ENCODE results near the gene DHRS9.

DHRS9 gene

GRCh38 chr2:169073963-169074751 lies 4.8 kb downstream of the DHRS9 start:
- TF ChIP-seq CTCF (IDR thresholded peaks at IDR 0.05; ENCODE audit: insufficient read depth, missing control alignments), result no peak
- no peak for FAIRE-seq
- no peak for DNase-seq (ENCODE audit: insufficient read length, low spot score)

- FAIRE-seq (no peak), DNase-seq (ENCODE audit: insufficient read length, low spot score) (no peak)
- TF ChIP-seq CTCF (IDR thresholded peaks at IDR 0.05; ENCODE audit: insufficient read depth, missing control alignments), result no peak
Measured at GRCh38 chr2:169077674-169078240, 8.4 kb downstream of the DHRS9 start.

DNA sequence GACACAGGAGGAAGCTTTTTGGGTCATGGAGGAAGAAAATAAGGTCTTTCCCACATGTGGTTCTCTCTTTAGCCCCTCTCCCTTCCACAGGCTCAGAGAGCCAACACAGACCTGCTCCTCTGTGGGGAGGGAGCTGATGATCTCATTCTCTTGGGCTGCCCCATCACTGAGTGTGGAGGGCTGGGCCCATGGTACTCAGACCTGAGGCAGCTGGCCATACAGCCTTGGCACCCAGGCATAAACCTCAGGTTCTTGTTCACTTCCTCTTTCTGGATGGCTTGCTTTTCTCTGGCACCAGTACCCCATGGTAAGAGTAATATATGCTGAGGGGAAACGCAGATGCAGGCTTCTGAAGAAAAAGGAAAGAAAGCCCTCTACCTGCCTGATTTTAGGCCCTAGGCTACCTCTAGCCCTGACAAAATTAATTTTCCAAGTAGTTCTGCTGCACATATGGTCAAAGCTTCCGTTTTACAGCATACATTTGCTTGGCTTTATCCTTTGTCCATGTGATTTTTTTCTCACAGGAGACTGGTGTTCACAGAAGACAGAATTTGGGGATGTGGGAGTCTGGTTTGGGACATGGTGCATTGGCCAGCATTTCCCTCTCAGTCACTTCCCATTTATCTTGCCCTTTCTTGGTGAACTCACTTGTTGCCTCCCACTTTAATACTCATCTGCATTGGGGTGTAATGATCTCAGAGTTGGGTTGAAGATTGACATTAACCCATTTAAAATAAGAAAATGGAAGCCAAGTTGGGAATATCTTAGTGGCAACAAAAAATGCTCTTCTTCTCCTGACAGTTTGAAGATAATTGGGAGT lies 11.1 kb downstream of the DHRS9 start:
- FAIRE-seq (no peak), DNase-seq (ENCODE audit: insufficient read length, low spot score) (no peak)
- TF ChIP-seq CTCF (IDR thresholded peaks at IDR 0.05; ENCODE audit: insufficient read depth, missing control alignments), result no peak

DNA sequence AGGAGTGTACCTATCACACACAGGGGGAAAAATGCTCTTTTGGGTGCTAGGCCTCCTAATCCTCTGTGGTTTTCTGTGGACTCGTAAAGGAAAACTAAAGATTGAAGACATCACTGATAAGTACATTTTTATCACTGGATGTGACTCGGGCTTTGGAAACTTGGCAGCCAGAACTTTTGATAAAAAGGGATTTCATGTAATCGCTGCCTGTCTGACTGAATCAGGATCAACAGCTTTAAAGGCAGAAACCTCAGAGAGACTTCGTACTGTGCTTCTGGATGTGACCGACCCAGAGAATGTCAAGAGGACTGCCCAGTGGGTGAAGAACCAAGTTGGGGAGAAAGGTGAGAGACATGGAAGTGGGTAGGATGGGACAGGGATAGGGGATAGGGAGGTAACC lies 12.2 kb downstream of the DHRS9 start:
- DNase-seq (ENCODE audit: insufficient read length, low spot score), result no peak
- FAIRE-seq, result no peak

DNA sequence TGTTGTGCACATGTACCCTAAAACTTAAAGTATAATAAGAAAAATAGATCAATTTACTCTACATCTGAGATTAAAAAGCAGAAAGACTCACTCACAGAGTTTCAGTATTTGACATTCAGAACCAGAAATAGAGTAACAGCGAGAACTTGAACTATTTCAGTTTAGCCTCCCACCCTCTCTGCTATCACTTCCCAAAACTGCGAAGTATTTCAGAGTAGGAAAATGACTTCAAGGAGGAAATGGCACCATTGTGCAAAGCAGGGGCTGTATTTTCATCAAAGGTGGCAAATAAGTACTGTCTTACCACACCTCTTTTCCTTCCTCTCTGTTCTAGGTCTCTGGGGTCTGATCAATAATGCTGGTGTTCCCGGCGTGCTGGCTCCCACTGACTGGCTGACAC lies 13.6 kb downstream of the DHRS9 start:
- FAIRE-seq (no peak), DNase-seq (ENCODE audit: insufficient read length, low spot score) (no peak)
- TF ChIP-seq CTCF (IDR thresholded peaks at IDR 0.05; ENCODE audit: insufficient read depth, missing control alignments), result no peak

More for the DNA sequence above, 12.2 kb downstream of the DHRS9 start:
- TF ChIP-seq CTCF (IDR thresholded peaks at IDR 0.05; ENCODE audit: insufficient read depth, missing control alignments), result no peak

GRCh38 chr2:169086893-169087467 lies 17.6 kb downstream of the DHRS9 start:
- no peak for DNase-seq (ENCODE audit: insufficient read length, low spot score)
- TF ChIP-seq CTCF (IDR thresholded peaks at IDR 0.05; ENCODE audit: insufficient read depth, missing control alignments), result no peak
- FAIRE-seq, result no peak

All from D721Med (cell line).